Measurements from ENCODE around the gene CCNL2. TPM values are rescaled to one million over a fixed set of nuclear protein-coding genes. Genes with fewer than 3 reads are reported as not detected.

The CCNL2 gene
- total and polyA plus RNA-seq, 4 donors: 46.4 to 170 (median 104) TPM

DNA sequence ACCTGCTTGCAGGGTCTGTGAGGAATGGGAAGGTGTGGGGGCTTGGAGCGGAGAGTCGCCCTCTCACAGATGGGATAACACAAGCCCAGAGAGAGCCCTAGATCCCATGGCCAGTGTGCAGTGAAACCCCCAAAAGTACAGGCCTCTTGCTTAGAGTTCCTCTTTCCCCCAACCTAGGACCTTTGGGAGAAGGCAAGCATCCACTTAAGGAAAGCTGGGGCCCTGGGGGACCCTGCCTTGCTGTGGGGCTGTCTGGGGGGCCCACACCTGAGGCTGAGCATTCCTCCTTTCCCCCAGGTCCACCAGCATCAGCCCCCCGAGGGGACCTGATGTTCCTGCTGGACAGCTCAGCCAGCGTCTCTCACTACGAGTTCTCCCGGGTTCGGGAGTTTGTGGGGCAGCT, 37.5 kb upstream of the CCNL2 start:
- WGBS: 66% methylated on average over 7 of the region's 7 CpGs
- Histone ChIP-seq H3K4me3 (ENCODE audit: low read depth in 1 of 3, low read length in 3 of 3) (peak overlapping the region; percentile 73 to 82 (median 75)), H3K4me1 (ENCODE audit: control insufficient read depth in 4 of 4, insufficient read depth in 4 of 4, low read length in 3 of 4) (peaks cover 32 to 85% (median 65%) of the 10 kb centered on the region in 4 donors), H3K36me3 (ENCODE audit: control insufficient read depth in 4 of 4, insufficient read depth in 3 of 4, low read depth in 1 of 4, low read length in 3 of 4) (peaks cover 0 to 3% (median 0%) of the 10 kb centered on the region in 4 donors), H3K9me3 (ENCODE audit: control insufficient read depth in 4 of 4, low read length in 3 of 4) (no peaks in the 10 kb centered on the region), H3K27ac (ENCODE audit: low read depth in 1 of 2, low read length in 2 of 2) (peak overlapping the region; percentile 28 to 62), H3K9ac (ENCODE audit: low read depth in 1 of 2, low read length in 2 of 2) (peak overlapping the region; percentile 4 to 28), H3K27me3 (ENCODE audit: control insufficient read depth in 4 of 4, insufficient read depth in 4 of 4, low read length in 3 of 4) (no peaks in the 10 kb centered on the region)
- TF ChIP-seq HNF4A (conservative IDR thresholded peaks at IDR 0.05) (no peak), HNF4G (IDR thresholded peaks at IDR 0.05) (no peak)
- TF ChIP-seq, protein P1, sequence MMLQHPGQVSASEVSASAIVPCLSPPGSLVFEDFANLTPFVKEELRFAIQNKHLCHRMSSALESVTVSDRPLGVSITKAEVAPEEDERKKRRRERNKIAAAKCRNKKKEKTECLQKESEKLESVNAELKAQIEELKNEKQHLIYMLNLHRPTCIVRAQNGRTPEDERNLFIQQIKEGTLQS (IDR thresholded peaks at IDR 0.05): no peak
- DNase-seq (ENCODE audit: low spot score): no peak

DNA sequence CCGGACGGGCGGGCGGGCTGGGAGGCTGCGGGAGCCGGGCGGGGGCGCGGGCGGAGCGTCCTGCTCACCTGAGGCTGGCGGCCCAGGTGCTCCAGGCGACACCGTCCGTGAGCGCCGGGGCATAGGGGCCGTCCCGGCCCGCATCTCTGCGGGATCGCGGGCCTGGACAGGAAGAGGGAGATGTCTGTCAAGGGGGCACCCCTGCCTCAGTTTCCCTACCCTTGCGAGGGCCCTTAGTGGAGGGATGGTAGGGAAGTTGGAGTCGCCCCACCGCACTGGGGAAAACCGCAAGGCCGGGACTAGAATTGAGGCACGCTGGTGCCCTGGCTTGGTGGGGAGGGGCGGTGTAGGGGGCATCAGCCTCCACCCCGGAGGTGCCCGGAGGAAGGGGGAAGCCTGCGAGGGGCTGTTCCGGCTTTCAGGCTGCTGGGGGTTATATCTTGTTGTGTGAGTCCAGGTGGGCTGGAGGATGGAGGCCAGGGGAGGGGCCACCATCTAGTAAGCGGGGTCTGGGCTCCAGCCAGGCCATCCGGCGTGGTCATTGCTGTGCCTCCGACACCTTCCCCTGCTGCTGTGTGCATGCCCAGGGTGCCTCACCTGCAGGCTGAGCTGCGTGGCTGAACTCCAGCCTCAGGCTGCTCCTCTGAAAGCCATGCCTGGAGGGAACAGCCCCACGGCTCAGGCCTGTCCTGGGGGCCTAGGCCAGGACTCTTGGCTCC, 36.9 kb upstream of the CCNL2 start:
- H3K27ac ChIP-seq (ENCODE audit: low read depth in 1 of 2, low read length in 2 of 2): peak overlapping the region in 1 of 2 donors; percentile 62
- WGBS: 17% methylated on average over 40 of the region's 40 CpGs
- H3K9me3 ChIP-seq (ENCODE audit: control insufficient read depth in 4 of 4, low read length in 3 of 4): no peaks in the 10 kb centered on the region
- peak overlapping the region; percentile 74 to 82 (median 75) for H3K4me3 ChIP-seq (ENCODE audit: low read depth in 1 of 3, low read length in 3 of 3)
- peak overlapping the region; percentile 5 to 28 for H3K9ac ChIP-seq (ENCODE audit: low read depth in 1 of 2, low read length in 2 of 2)
- TF ChIP-seq, protein P2, sequence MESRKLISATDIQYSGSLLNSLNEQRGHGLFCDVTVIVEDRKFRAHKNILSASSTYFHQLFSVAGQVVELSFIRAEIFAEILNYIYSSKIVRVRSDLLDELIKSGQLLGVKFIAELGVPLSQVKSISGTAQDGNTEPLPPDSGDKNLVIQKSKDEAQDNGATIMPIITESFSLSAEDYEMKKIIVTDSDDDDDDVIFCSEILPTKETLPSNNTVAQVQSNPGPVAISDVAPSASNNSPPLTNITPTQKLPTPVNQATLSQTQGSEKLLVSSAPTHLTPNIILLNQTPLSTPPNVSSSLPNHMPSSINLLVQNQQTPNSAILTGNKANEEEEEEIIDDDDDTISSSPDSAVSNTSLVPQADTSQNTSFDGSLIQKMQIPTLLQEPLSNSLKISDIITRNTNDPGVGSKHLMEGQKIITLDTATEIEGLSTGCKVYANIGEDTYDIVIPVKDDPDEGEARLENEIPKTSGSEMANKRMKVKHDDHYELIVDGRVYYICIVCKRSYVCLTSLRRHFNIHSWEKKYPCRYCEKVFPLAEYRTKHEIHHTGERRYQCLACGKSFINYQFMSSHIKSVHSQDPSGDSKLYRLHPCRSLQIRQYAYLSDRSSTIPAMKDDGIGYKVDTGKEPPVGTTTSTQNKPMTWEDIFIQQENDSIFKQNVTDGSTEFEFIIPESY (IDR thresholded peaks at IDR 0.05): no peak
- no peak for TF ChIP-seq YY1 (IDR thresholded peaks at IDR 0.05)
- peaks cover 0 to 3% (median 0%) of the 10 kb centered on the region in 4 donors for H3K36me3 ChIP-seq (ENCODE audit: control insufficient read depth in 4 of 4, insufficient read depth in 3 of 4, low read depth in 1 of 4, low read length in 3 of 4)
- H3K4me1 ChIP-seq (ENCODE audit: control insufficient read depth in 4 of 4, insufficient read depth in 4 of 4, low read length in 3 of 4): peaks cover 34 to 89% (median 68%) of the 10 kb centered on the region in 4 donors
- H3K27me3 ChIP-seq (ENCODE audit: control insufficient read depth in 4 of 4, insufficient read depth in 4 of 4, low read length in 3 of 4): no peaks in the 10 kb centered on the region
- DNase-seq (ENCODE audit: low spot score): no peak

DNA sequence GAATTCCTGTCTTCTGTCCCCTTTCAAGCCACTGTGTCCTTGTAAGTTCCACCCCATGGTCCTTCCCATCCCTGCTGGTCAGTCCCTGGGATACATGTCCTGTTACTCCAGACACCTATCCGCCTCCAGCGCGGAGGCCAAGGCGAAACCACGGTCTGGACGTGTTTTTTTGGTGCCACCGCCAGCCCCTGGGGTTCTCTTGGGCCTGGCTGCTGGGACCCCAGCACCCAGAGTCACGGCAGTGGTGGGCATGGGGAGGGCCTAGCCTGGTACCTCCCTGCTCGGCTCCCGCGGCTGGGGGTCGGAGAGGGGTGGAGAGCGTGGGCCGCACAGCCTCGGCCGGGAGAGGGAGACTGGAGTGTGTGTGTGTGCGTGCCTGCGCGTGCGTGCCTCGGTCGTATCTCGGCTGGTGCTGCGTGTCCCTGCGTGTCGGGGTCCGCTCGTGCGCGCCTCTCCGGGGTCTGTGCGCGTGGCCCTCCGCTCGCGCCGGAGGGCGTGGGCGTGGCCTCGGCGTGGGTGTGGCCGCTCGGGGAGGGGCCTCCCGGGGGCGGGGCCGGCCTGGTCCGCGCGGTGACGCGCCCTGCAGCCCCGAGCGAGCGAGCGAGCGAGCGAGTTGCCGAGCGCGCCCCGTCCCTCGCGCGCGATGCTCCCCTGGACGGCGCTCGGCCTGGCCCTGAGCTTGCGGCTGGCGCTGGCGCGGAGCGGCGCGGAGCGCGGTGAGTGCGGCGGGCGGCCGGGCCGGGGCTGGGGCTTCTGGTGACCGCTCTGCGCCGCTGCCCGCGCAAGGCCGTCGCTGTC, 36.2 kb upstream of the CCNL2 start, which contains the start of gene VWA1:
Gene VWA1, plus strand, starts transcription at position 585 of the 798 bp plus-strand sequence. Its CDS starts 59 bp downstream, at position 644.
- TF ChIP-seq HNF4A (conservative IDR thresholded peaks at IDR 0.05) (no peak), RAD21 (IDR thresholded peaks at IDR 0.05) (no peak), GABPA (IDR thresholded peaks at IDR 0.05 in 1 of 2, conservative IDR thresholded peaks at IDR 0.05 in 1 of 2) (no peak)
- TF ChIP-seq, protein P3, sequence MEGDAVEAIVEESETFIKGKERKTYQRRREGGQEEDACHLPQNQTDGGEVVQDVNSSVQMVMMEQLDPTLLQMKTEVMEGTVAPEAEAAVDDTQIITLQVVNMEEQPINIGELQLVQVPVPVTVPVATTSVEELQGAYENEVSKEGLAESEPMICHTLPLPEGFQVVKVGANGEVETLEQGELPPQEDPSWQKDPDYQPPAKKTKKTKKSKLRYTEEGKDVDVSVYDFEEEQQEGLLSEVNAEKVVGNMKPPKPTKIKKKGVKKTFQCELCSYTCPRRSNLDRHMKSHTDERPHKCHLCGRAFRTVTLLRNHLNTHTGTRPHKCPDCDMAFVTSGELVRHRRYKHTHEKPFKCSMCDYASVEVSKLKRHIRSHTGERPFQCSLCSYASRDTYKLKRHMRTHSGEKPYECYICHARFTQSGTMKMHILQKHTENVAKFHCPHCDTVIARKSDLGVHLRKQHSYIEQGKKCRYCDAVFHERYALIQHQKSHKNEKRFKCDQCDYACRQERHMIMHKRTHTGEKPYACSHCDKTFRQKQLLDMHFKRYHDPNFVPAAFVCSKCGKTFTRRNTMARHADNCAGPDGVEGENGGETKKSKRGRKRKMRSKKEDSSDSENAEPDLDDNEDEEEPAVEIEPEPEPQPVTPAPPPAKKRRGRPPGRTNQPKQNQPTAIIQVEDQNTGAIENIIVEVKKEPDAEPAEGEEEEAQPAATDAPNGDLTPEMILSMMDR (IDR thresholded peaks at IDR 0.05; ENCODE audit: low read depth, low read length, missing input control): no peak
- TF ChIP-seq, protein P2 (IDR thresholded peaks at IDR 0.05): no peak
- H3K9ac ChIP-seq (ENCODE audit: low read depth in 1 of 2, low read length in 2 of 2): peak within 1 kb of the TSS; percentile 5 to 28
- H3K4me3 ChIP-seq (ENCODE audit: low read depth in 1 of 3, low read length in 3 of 3): peak within 1 kb of the TSS; percentile 74 to 82 (median 75)
- H3K9me3 ChIP-seq (ENCODE audit: control insufficient read depth in 4 of 4, low read length in 3 of 4): no peaks in the 10 kb centered on the region
- H3K27ac ChIP-seq (ENCODE audit: low read depth in 1 of 2, low read length in 2 of 2): peak within 1 kb of the TSS; percentile 86 to 87
- no peaks in the 10 kb centered on the region for H3K27me3 ChIP-seq (ENCODE audit: control insufficient read depth in 4 of 4, insufficient read depth in 4 of 4, low read length in 3 of 4)
- H3K36me3 ChIP-seq (ENCODE audit: control insufficient read depth in 4 of 4, insufficient read depth in 3 of 4, low read depth in 1 of 4, low read length in 3 of 4): peaks cover 0 to 3% (median 0%) of the 10 kb centered on the region in 4 donors
- DNase-seq (ENCODE audit: low spot score): peak; percentile 78
- 14% methylated on average over 89 of the region's 89 CpGs for WGBS
- H3K4me1 ChIP-seq (ENCODE audit: control insufficient read depth in 4 of 4, insufficient read depth in 4 of 4, low read length in 3 of 4): peaks cover 40 to 88% (median 68%) of the 10 kb centered on the region in 4 donors
